ENCODE measurements around the gene LEKR1. TPM values are rescaled to one million over a fixed set of nuclear protein-coding genes. Genes with fewer than 3 reads are reported as not detected.

The LEKR1 gene
- total RNA-seq, 2 donors from 2014 or later: 0.20 to 0.70 TPM

- TF ChIP-seq, protein P1, sequence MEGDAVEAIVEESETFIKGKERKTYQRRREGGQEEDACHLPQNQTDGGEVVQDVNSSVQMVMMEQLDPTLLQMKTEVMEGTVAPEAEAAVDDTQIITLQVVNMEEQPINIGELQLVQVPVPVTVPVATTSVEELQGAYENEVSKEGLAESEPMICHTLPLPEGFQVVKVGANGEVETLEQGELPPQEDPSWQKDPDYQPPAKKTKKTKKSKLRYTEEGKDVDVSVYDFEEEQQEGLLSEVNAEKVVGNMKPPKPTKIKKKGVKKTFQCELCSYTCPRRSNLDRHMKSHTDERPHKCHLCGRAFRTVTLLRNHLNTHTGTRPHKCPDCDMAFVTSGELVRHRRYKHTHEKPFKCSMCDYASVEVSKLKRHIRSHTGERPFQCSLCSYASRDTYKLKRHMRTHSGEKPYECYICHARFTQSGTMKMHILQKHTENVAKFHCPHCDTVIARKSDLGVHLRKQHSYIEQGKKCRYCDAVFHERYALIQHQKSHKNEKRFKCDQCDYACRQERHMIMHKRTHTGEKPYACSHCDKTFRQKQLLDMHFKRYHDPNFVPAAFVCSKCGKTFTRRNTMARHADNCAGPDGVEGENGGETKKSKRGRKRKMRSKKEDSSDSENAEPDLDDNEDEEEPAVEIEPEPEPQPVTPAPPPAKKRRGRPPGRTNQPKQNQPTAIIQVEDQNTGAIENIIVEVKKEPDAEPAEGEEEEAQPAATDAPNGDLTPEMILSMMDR (IDR thresholded peaks at IDR 0.05): no peak
- Histone ChIP-seq H3K4me1 (no peaks in the 10 kb centered on the region), H3K4me3 (no peak overlapping the region), H3K27me3 (no peaks in the 10 kb centered on the region), H3K9me3 (no peaks in the 10 kb centered on the region), H3K27ac (no peak overlapping the region), H3K36me3 (no peaks in the 10 kb centered on the region)
- DNase-seq (ENCODE audit: low spot score): no peak
These were observed 235.1 kb downstream of the LEKR1 start for GRCh38 chr3:157061265-157061664.

DNA sequence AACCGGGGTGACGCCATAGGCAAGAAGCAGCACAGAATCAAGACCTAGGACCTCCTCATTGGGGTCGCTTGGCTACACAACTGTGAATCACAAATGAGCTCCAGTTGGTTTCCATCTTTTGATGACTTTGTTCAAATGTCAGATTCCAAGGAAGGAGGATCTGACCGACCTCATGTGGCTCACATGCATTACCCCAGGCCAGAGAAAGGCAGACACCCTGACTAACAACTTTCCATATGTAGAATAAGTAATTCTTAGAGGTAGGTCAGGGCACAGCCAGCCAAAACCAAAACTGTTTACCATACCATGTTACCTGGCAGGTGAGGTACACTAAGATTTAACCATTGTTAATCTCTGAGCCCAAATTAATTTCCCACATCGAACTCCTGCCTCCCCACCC lies 237.3 kb downstream of the LEKR1 start:
- no peak overlapping the region for H3K4me3 ChIP-seq
- no peaks in the 10 kb centered on the region for H3K9me3 ChIP-seq
- no peaks in the 10 kb centered on the region for H3K36me3 ChIP-seq
- TF ChIP-seq, protein P1 (IDR thresholded peaks at IDR 0.05): no peak
- no peak overlapping the region for H3K27ac ChIP-seq
- DNase-seq (ENCODE audit: low spot score): no peak
- no peaks in the 10 kb centered on the region for H3K4me1 ChIP-seq
- no peaks in the 10 kb centered on the region for H3K27me3 ChIP-seq

DNA sequence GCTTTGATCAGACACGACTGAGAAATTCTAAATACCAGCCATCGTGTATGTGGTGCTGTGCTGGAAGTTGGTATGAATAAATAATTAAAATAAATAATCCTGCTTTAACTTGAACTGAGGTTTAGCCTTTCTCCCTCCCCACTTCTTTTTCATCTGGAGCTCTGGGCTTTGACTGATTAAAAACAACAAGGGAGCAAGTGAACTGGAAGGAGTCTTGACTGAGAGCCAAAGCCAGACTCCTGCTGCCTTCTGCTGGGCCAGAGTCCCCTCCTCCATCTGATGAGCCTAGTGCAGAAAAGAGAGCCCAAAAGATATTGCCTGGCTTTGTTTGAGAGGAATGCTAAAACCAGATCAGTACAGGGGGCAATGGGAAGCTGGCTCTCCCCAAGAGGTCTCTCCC lies 237.8 kb downstream of the LEKR1 start:
- Histone ChIP-seq H3K4me1 (no peaks in the 10 kb centered on the region), H3K9me3 (no peaks in the 10 kb centered on the region), H3K36me3 (no peaks in the 10 kb centered on the region), H3K4me3 (no peak overlapping the region), H3K27me3 (no peaks in the 10 kb centered on the region), H3K27ac (no peak overlapping the region)
- TF ChIP-seq, protein P1 (IDR thresholded peaks at IDR 0.05): no peak
- no peak for DNase-seq (ENCODE audit: low spot score)

DNA sequence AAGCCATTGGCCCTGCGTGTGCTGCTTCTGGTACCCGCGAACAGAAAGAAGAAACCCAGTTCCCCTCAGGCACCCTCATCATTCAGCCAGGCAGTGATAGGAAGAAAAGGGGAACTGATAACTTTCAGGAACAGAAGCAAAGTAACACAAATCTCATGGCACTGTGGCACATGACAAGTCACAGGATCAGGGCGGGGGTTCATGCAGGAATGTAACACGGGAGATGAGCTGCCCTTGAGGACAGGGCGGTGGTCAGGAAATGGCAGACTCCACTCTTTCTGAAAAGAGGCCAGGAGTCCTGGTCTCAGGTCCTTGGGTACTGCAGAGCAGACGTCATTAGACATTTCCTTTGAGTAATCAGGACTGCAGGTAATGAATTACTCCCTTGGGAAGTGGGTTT lies 238.2 kb downstream of the LEKR1 start:
- TF ChIP-seq, protein P1 (IDR thresholded peaks at IDR 0.05): no peak
- Histone ChIP-seq H3K27ac (no peak overlapping the region), H3K9me3 (no peaks in the 10 kb centered on the region), H3K4me1 (no peaks in the 10 kb centered on the region), H3K4me3 (no peak overlapping the region), H3K36me3 (no peaks in the 10 kb centered on the region), H3K27me3 (no peaks in the 10 kb centered on the region)
- no peak for DNase-seq (ENCODE audit: low spot score)

DNA sequence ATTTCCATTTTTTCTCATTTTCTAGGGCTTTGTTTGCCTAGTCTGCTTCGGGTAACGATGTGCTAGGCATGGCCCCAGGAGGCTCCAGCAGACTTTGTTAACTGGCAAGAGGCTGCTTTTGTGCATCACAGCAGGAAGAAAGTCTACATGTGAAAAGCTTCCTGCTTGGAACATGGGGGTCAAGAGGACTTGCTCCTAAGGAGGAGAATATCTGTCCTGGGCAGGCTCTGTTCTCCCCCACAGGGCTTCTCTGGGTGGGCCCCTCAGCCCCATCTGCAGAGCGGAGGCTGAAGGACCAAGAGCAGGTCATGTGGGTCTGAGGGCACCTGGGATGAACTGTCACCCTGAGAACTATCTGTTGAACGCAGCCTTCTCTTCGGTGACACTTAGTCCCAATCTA lies 239.0 kb downstream of the LEKR1 start:
- DNase-seq (ENCODE audit: low spot score): no peak
- H3K36me3 ChIP-seq: no peaks in the 10 kb centered on the region
- H3K27ac ChIP-seq: no peak overlapping the region
- TF ChIP-seq, protein P1 (IDR thresholded peaks at IDR 0.05): no peak
- H3K4me3 ChIP-seq: no peak overlapping the region
- H3K27me3 ChIP-seq: no peaks in the 10 kb centered on the region
- no peaks in the 10 kb centered on the region for H3K4me1 ChIP-seq
- no peaks in the 10 kb centered on the region for H3K9me3 ChIP-seq

DNA sequence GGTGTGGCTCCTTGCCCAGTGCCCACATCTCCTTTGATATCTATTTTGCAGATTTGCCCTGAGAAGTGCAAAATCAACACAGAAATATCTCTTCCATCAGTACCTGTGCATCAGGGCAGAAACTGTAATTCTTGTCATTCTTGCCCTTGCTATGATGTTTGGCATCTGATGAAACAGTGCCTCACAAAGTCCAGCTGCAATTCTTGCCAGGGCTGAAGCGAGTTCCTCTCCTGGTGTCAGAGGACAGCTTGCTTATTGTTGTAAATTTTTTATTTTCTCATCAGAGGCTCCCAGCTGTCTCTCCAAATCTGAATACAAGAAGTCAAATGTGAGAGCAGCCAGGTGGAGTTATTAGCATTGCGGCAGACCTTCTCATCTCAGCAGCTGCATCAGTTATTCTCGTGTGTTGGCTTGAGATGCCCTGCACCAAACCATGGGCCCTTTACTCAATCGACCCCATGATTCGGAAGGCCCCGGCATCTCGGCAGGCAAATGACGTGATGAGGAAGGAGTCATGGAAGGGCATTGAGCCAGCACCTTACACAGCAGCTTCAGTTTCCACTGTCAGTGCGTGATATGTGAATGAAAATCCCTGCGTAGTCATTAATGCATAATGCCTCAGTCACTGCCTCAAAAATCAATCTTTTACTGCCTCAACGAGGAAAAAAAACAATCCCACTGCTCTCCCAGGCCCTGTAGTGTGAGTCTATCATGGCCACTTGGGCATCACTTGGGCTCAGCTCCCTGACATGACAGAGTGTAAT lies 240.4 kb downstream of the LEKR1 start:
- Histone ChIP-seq H3K36me3 (no peaks in the 10 kb centered on the region), H3K4me3 (no peak overlapping the region), H3K27ac (no peak overlapping the region), H3K4me1 (no peaks in the 10 kb centered on the region), H3K9me3 (no peaks in the 10 kb centered on the region), H3K27me3 (no peaks in the 10 kb centered on the region)
- TF ChIP-seq, protein P1 (IDR thresholded peaks at IDR 0.05): no peak
- DNase-seq (ENCODE audit: low spot score): no peak

Measured in right atrium auricular region (tissue), 2 donors.